ENCODE data around the gene SAMD4A. TPM values are rescaled to one million over a fixed set of nuclear protein-coding genes. Genes with fewer than 3 reads are reported as not detected.
A peak's percentile ranks its signal among the peaks of the same experiment; 100 is the strongest.

SAMD4A gene
- total RNA-seq, 4 donors from 2014 or later = 15.3 to 40.2 (median 22.3) TPM

DNA sequence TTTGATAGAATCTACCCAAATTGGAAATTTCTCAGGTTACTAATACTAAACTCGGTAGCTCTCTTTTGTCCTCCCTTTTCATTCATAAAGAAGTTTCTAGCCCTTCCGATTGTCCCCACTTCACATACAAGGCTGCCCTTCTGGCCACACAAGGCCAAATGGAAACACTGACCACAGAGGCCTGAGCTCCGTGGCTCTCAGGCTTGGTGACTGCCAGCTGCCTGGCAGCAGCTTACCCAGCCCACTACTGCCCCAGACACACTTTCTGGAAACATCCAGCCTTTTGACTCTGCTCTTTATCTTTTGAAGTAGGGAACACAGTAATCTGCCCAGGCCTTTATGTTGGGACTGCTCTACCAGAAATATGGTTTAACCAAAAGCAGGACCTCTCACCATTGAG, 168.5 kb downstream of the SAMD4A start:
- DNase-seq = no peak
- in situ Hi-C loops (cut with MboI; ENCODE audit: low pct_ligation_motif_present in 1 of 4, low pct_unique_long_range_greater_than_20kb in 1 of 4, low sequenced_read_pairs in 3 of 4) = no loop called here
- WGBS, 2 donors (ENCODE audit: low coverage in 1 of 2) = 86 to 88% methylated on average over 2 to 3 of the region's 3 CpGs

DNA sequence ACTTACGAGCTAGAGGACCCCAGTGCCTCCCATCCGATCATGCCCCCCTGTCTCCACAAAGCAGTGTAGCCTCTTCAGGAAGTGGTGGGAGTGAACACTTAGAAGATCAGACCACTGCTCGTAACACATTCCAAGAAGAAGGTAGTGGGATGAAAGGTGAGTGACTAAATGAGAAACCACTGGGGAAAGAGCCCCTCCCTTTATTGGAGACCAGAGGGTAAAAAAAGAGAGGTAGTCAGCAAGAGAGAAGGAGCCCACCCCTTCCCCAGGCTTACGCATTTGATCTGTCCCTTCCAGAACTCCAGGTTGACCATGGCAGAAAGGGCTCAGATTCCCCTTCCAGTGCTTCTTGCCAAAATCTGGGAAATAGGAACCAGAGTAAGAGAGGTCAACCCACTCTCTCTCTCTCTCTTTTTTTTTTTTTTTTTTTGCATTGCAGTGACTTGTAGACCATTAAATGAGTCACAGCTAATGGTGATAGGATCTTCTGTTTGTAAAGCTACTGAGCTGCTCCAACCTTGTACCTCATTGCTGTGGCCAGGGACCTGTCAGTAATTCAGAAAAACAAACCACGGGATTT, 170.3 kb downstream of the SAMD4A start:
- Histone ChIP-seq H3K4me3 (no peak overlapping the region), H3K27me3 (no peaks in the 10 kb centered on the region), H3K4me1 (no peaks in the 10 kb centered on the region), H3K36me3 (no peaks in the 10 kb centered on the region), H3K9me3 (no peaks in the 10 kb centered on the region), H3K27ac (no peak overlapping the region)
- no peak for DNase-seq
- in situ Hi-C loops (cut with MboI; ENCODE audit: low pct_ligation_motif_present in 1 of 4, low pct_unique_long_range_greater_than_20kb in 1 of 4, low sequenced_read_pairs in 3 of 4) (no loop called here), intact Hi-C loops (cut with DNase I; ENCODE audit: low total_unique reads) (no loop called here)
- whole genome bisulfite sequencing, 2 donors (ENCODE audit: low coverage in 1 of 2) = 72 to 100% methylated on average over 4 to 5 of the region's 5 CpGs
- TF ChIP-seq POLR2AphosphoS5 (IDR thresholded peaks at IDR 0.05) (no peak), EP300 (IDR thresholded peaks at IDR 0.05; ENCODE audit: low read depth) (no peak), POLR2A (IDR thresholded peaks at IDR 0.05) (no peak)
- TF ChIP-seq, protein P1, sequence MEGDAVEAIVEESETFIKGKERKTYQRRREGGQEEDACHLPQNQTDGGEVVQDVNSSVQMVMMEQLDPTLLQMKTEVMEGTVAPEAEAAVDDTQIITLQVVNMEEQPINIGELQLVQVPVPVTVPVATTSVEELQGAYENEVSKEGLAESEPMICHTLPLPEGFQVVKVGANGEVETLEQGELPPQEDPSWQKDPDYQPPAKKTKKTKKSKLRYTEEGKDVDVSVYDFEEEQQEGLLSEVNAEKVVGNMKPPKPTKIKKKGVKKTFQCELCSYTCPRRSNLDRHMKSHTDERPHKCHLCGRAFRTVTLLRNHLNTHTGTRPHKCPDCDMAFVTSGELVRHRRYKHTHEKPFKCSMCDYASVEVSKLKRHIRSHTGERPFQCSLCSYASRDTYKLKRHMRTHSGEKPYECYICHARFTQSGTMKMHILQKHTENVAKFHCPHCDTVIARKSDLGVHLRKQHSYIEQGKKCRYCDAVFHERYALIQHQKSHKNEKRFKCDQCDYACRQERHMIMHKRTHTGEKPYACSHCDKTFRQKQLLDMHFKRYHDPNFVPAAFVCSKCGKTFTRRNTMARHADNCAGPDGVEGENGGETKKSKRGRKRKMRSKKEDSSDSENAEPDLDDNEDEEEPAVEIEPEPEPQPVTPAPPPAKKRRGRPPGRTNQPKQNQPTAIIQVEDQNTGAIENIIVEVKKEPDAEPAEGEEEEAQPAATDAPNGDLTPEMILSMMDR (IDR thresholded peaks at IDR 0.05) = no peak

More for the DNA sequence above, 168.5 kb downstream of the SAMD4A start:
- TF ChIP-seq POLR2AphosphoS5 (IDR thresholded peaks at IDR 0.05) (no peak), POLR2A (IDR thresholded peaks at IDR 0.05) (no peak), EP300 (IDR thresholded peaks at IDR 0.05; ENCODE audit: low read depth) (no peak)
- TF ChIP-seq, protein P1 (IDR thresholded peaks at IDR 0.05) = no peak
- Histone ChIP-seq H3K36me3 (no peaks in the 10 kb centered on the region), H3K4me1 (peaks cover 0 to 8% (median under 1%) of the 10 kb centered on the region in 4 donors), H3K9me3 (no peaks in the 10 kb centered on the region), H3K27ac (peak overlapping the region in 2 of 4 donors; percentile 4 to 6), H3K4me3 (no peak overlapping the region), H3K27me3 (no peaks in the 10 kb centered on the region)
- intact Hi-C loops (cut with DNase I; ENCODE audit: low total_unique reads) = no loop called here

DNA sequence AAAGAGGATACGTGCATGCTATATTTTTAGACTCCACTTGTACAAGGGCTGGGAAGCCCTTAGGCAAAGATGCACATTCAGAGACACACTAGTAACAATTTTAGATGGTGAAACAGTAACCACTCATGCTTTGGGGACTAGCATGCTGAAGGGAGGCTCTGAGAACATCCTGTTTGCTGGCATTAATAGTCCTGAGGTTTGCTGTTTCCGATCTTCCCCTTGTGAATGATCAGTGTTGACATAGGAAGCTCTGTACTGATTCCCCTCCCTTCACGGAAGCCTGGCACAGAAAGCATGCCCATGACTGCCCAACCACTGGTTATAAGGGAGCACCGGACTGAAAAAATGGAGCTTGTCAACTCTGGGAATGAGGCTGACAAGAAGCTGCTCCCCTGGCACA, 171.1 kb downstream of the SAMD4A start:
- no peaks in the 10 kb centered on the region for H3K36me3 ChIP-seq
- H3K27ac ChIP-seq = no peak overlapping the region
- H3K4me3 ChIP-seq = no peak overlapping the region
- in situ Hi-C loops (cut with MboI; ENCODE audit: low pct_ligation_motif_present in 1 of 4, low pct_unique_long_range_greater_than_20kb in 1 of 4, low sequenced_read_pairs in 3 of 4) (no loop called here), intact Hi-C loops (cut with DNase I; ENCODE audit: low total_unique reads) (no loop called here)
- no peak for DNase-seq
- H3K27me3 ChIP-seq = no peaks in the 10 kb centered on the region
- no peaks in the 10 kb centered on the region for H3K9me3 ChIP-seq
- TF ChIP-seq POLR2A (IDR thresholded peaks at IDR 0.05) = no peak
- no peak for TF ChIP-seq POLR2AphosphoS5 (IDR thresholded peaks at IDR 0.05)
- TF ChIP-seq, protein P1 (IDR thresholded peaks at IDR 0.05) = no peak
- no peak for TF ChIP-seq EP300 (IDR thresholded peaks at IDR 0.05; ENCODE audit: low read depth)
- H3K4me1 ChIP-seq = no peaks in the 10 kb centered on the region
- WGBS, 2 donors (ENCODE audit: low coverage in 1 of 2) = 73% methylated on average over 4 of the region's 4 CpGs; no CpG with 5 or more reads in 1 of the 2 donors

DNA sequence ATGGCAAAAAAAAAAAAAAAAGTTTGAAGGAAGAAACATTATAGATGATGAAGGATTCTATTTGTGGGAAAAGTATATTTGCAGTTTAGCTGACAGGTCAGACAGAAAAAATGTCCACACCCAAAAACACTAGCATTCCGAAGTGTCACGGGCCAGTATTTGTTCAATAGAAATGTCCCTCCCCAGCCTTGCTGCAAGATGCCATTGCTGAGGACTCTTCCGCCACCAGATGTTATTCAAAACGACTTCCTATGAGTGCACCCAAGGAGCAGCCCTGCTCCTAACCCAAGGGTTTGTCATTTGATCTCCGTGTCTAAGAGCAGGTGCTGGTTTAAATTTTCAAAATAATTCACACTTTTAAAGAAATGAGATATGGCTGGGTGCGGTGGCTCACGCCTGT, 172.6 kb downstream of the SAMD4A start:
- no peak overlapping the region for H3K4me3 ChIP-seq
- H3K27ac ChIP-seq = no peak overlapping the region
- H3K4me1 ChIP-seq = no peaks in the 10 kb centered on the region
- no peaks in the 10 kb centered on the region for H3K9me3 ChIP-seq
- in situ Hi-C loops (cut with MboI; ENCODE audit: low pct_ligation_motif_present in 1 of 4, low pct_unique_long_range_greater_than_20kb in 1 of 4, low sequenced_read_pairs in 3 of 4) (no loop called here), intact Hi-C loops (cut with DNase I; ENCODE audit: low total_unique reads) (no loop called here)
- DNase-seq = no peak
- 88 to 94% methylated on average over 4 to 7 of the region's 7 CpGs for WGBS, 2 donors (ENCODE audit: low coverage in 1 of 2)
- no peaks in the 10 kb centered on the region for H3K36me3 ChIP-seq
- TF ChIP-seq POLR2A (IDR thresholded peaks at IDR 0.05) (no peak), POLR2AphosphoS5 (IDR thresholded peaks at IDR 0.05) (no peak), EP300 (IDR thresholded peaks at IDR 0.05; ENCODE audit: low read depth) (no peak)
- TF ChIP-seq, protein P1 (IDR thresholded peaks at IDR 0.05) = no peak
- H3K27me3 ChIP-seq = no peaks in the 10 kb centered on the region

Data from transverse colon (tissue), 4 donors.